ENCODE results near the gene SLX4.

The SLX4 gene

DNA sequence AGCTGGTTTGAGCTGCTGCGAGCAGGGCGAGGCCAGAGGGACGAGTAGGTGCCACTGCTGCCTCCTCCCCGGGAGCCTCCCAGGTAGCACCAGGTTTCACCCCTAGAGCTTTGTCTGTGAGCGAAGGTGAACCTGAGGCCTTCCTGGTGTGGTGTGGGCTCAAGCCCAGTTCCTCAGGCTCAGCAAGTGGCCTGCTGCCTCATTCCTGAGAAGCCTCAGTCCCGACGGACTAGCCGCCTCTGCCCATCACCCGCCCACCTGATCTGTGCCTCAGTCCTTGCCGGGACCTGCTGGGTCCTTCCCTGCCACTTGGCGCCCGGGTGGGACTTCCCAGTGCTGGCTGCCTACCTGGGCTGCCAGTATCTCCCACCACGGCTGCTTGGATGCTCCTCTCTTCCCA lies 35.9 kb downstream of the SLX4 start:
- Histone ChIP-seq H3K9ac (ENCODE audit: low read depth, low read length) (no peak overlapping the region), H3K36me3 (ENCODE audit: insufficient read depth, low read length) (no peaks in the 10 kb centered on the region), H3K4me1 (ENCODE audit: insufficient read depth, low read length) (peaks cover 8% of the 10 kb centered on the region; the same call in 1 of the 2 replicates), H3K9me3 (ENCODE audit: control insufficient read depth, insufficient read depth, low read length) (peaks cover 4% of the 10 kb centered on the region)

GRCh38 chr16:3574195-3574594 lies 37.2 kb downstream of the SLX4 start:
- Histone ChIP-seq H3K36me3 (ENCODE audit: insufficient read depth, low read length) (no peaks in the 10 kb centered on the region; the same call in 1 of the 2 replicates), H3K9me3 (ENCODE audit: control insufficient read depth, insufficient read depth, low read length) (peaks cover 14% of the 10 kb centered on the region), H3K4me1 (ENCODE audit: insufficient read depth, low read length) (peaks cover 5% of the 10 kb centered on the region; the same call in 1 of the 2 replicates), H3K9ac (ENCODE audit: low read depth, low read length) (no peak overlapping the region)

GRCh38 chr16:3573146-3573815 lies 38.1 kb downstream of the SLX4 start:
- H3K4me1 ChIP-seq (ENCODE audit: insufficient read depth, low read length), result no peaks in the 10 kb centered on the region; the same call in 1 of the 2 replicates
- H3K9me3 ChIP-seq (ENCODE audit: control insufficient read depth, insufficient read depth, low read length), result peaks cover 14% of the 10 kb centered on the region
- H3K9ac ChIP-seq (ENCODE audit: low read depth, low read length), result no peak overlapping the region
- H3K36me3 ChIP-seq (ENCODE audit: insufficient read depth, low read length), result no peaks in the 10 kb centered on the region; the same call in 1 of the 2 replicates

GRCh38 chr16:3570420-3571062 lies 40.9 kb downstream of the SLX4 start:
- H3K36me3 ChIP-seq (ENCODE audit: insufficient read depth, low read length), result no peaks in the 10 kb centered on the region; the same call in 1 of the 2 replicates

DNA sequence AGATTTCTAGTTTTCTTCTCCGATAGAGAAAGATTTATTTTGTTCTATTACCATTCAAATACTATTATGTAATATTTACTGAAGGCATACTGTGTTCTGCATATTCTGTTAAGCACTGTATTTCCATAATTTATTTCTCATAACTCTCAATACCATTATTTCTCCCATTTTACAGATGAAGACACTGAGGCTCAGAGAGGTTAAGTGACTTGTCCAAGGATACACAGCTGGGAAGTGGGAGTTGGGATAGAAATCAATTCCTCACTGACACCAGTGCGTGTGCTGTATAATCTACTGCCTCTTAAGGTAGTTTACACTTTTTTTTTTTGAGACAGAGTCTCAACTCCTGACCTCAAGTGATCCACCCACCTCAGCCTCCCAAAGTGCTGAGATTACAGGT lies 41.6 kb downstream of the SLX4 start:
- Histone ChIP-seq H3K36me3 (ENCODE audit: insufficient read depth, low read length) (no peaks in the 10 kb centered on the region; the same call in 1 of the 2 replicates), H3K9ac (ENCODE audit: low read depth, low read length) (no peak overlapping the region), H3K4me1 (ENCODE audit: insufficient read depth, low read length) (no peaks in the 10 kb centered on the region; the same call in 1 of the 2 replicates), H3K9me3 (ENCODE audit: control insufficient read depth, insufficient read depth, low read length) (peaks cover 14% of the 10 kb centered on the region)

More at GRCh38 chr16:3570420-3571062, 40.9 kb downstream of the SLX4 start:
- Histone ChIP-seq H3K9me3 (ENCODE audit: control insufficient read depth, insufficient read depth, low read length) (peaks cover 14% of the 10 kb centered on the region), H3K9ac (ENCODE audit: low read depth, low read length) (no peak overlapping the region), H3K4me1 (ENCODE audit: insufficient read depth, low read length) (no peaks in the 10 kb centered on the region; the same call in 1 of the 2 replicates)

GRCh38 chr16:3566990-3567389 lies 44.4 kb downstream of the SLX4 start:
- no peak overlapping the region for H3K9ac ChIP-seq (ENCODE audit: low read depth, low read length)
- H3K36me3 ChIP-seq (ENCODE audit: insufficient read depth, low read length), result no peaks in the 10 kb centered on the region; the same call in 1 of the 2 replicates
- H3K9me3 ChIP-seq (ENCODE audit: control insufficient read depth, insufficient read depth, low read length), result peaks cover 14% of the 10 kb centered on the region
- no peaks in the 10 kb centered on the region; the same call in 1 of the 2 replicates for H3K4me1 ChIP-seq (ENCODE audit: insufficient read depth, low read length)

- no peak overlapping the region for H3K9ac ChIP-seq (ENCODE audit: low read depth, low read length)
Observed at GRCh38 chr16:3564889-3565141, 46.6 kb downstream of the SLX4 start.

GRCh38 chr16:3564130-3564888 lies 47.1 kb downstream of the SLX4 start:
- no peaks in the 10 kb centered on the region for H3K9me3 ChIP-seq (ENCODE audit: control insufficient read depth, insufficient read depth, low read length)
- no peak overlapping the region for H3K9ac ChIP-seq (ENCODE audit: low read depth, low read length)
- H3K36me3 ChIP-seq (ENCODE audit: insufficient read depth, low read length), result no peaks in the 10 kb centered on the region
- no peaks in the 10 kb centered on the region; the same call in 1 of the 2 replicates for H3K4me1 ChIP-seq (ENCODE audit: insufficient read depth, low read length)

More at GRCh38 chr16:3564889-3565141, 46.6 kb downstream of the SLX4 start:
- H3K9me3 ChIP-seq (ENCODE audit: control insufficient read depth, insufficient read depth, low read length), result peaks cover 3% of the 10 kb centered on the region; the same call in 1 of the 2 replicates
- no peaks in the 10 kb centered on the region; the same call in 1 of the 2 replicates for H3K4me1 ChIP-seq (ENCODE audit: insufficient read depth, low read length)
- H3K36me3 ChIP-seq (ENCODE audit: insufficient read depth, low read length), result no peaks in the 10 kb centered on the region

DNA sequence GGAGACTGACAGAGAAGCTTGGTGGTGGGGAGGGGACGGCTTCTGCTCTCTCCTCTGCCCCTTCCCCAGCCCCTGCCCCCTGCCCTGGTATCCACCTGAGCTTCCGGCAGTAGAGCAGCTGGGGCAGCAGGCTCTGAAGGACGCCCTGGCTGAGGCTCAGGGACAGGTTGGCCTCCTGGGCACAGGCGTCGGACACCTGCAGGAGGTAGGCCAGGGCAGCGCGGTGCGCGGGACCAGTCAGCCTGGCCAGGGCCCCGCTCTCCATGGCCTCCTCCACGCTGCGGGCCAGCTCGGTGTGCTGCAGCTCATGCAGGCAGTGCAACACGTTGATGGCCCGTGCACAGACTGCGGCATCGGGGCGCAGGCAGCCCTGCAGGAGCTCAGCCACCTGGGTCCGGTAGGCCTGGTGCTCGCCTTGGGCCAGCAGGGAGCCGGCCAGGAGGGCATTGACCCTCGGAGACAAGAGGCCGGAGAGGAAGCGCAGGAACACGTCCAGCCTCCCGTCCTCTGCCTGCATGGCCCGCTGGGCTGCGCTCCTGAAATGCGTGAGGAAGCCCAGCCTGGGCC lies 48.4 kb downstream of the SLX4 start:
- H3K9ac ChIP-seq (ENCODE audit: low read depth, low read length), result no peak overlapping the region
- H3K4me1 ChIP-seq (ENCODE audit: insufficient read depth, low read length), result no peaks in the 10 kb centered on the region; the same call in 1 of the 2 replicates
- no peaks in the 10 kb centered on the region for H3K36me3 ChIP-seq (ENCODE audit: insufficient read depth, low read length)
- H3K9me3 ChIP-seq (ENCODE audit: control insufficient read depth, insufficient read depth, low read length), result no peaks in the 10 kb centered on the region

DNA sequence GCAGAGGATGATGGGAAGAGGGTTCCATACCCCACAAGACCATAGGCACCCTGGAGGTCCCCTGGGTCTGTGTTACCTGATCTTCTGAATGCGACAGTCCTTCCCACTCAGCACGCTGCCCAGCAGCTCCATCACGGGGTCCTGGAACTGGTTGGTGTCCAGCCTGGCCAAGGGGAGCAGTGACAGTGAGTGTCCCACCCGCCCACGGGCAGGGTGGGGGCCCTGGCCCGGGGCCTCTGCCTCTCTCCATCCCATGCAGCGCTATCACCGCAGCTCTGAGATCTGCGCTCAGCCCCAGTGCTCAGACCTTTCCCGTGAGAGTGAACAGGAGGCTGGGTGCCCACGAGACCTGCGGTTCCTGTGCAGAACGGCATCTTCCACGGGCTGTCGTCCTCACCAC lies 49.8 kb downstream of the SLX4 start:
- Histone ChIP-seq H3K4me1 (ENCODE audit: insufficient read depth, low read length) (no peaks in the 10 kb centered on the region), H3K9ac (ENCODE audit: low read depth, low read length) (no peak overlapping the region), H3K9me3 (ENCODE audit: control insufficient read depth, insufficient read depth, low read length) (no peaks in the 10 kb centered on the region)

DNA sequence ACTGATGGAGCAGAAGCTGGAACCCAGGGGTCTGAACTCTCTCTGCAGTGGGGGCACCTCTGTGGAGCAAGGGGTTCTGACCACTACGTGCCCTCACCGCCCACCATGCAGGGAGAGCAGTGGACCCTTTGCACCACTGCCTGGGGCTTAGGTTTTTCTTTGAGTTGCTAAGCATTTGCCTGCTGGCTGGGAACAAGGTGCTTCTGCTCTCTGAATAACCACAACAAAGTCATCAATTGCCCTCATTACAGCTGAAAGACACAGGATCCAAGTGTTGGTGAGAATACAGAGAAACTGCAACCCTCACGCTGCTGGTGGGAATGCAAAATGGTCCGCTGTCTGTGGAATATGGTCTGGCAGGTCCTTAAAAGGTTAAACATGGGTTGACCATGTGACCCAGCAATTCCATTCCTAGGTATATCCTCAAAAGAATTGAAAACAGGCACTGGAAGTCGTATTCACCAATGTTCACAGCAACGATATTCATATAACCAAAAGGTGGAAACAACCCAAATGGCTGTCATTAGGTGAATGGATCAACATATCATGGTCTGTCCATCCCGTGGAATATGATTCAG lies 57.0 kb downstream of the SLX4 start:
- no peaks in the 10 kb centered on the region for H3K9me3 ChIP-seq (ENCODE audit: control insufficient read depth, insufficient read depth, low read length)
- H3K9ac ChIP-seq (ENCODE audit: low read depth, low read length), result no peak overlapping the region
- no peaks in the 10 kb centered on the region for H3K36me3 ChIP-seq (ENCODE audit: insufficient read depth, low read length)

More for the DNA sequence above, 49.8 kb downstream of the SLX4 start:
- no peaks in the 10 kb centered on the region for H3K36me3 ChIP-seq (ENCODE audit: insufficient read depth, low read length)

GRCh38 chr16:3553138-3553923 lies 58.1 kb downstream of the SLX4 start:
- H3K4me1 ChIP-seq (ENCODE audit: insufficient read depth, low read length), result peaks cover 15% of the 10 kb centered on the region
- H3K9ac ChIP-seq (ENCODE audit: low read depth, low read length), result no peak overlapping the region; the same call in 1 of the 2 replicates
- H3K36me3 ChIP-seq (ENCODE audit: insufficient read depth, low read length), result no peaks in the 10 kb centered on the region
- H3K9me3 ChIP-seq (ENCODE audit: control insufficient read depth, insufficient read depth, low read length), result no peaks in the 10 kb centered on the region

More for the DNA sequence above, 57.0 kb downstream of the SLX4 start:
- H3K4me1 ChIP-seq (ENCODE audit: insufficient read depth, low read length), result peaks cover 15% of the 10 kb centered on the region
